Pancreas (tissue), 10 donors: ENCODE data around the gene UBASH3A. TPM values are rescaled to one million over a fixed set of nuclear protein-coding genes. Genes with fewer than 3 reads are reported as not detected.
A peak's percentile ranks its signal among the peaks of the same experiment; 100 is the strongest.

Experiments used
- ATAC-seq, 4 donors: fragments of 200-7000 bp; cut with Tn5 transposase; one replicate each; pipeline versions ENCODE4 v1.8.0 to v1.9.1; 2020; ENCODE audit warnings: mild to moderate bottlenecking in 4 of 4, moderate library complexity in 4 of 4
- DNase-seq, 6 donors: peaks; one replicate each; pipeline ENCODE4 v3.0.0-alpha.2; 2020
- FAIRE-seq: peaks from 2 replicates; lab custom pipeline; 2012; peaks lifted over from hg19 to GRCh38; lab: Jason Lieb, UNC
- H3K27ac ChIP-seq, 4 donors: fragments of 200-600 bp; sonication (generic); 1 replicate in 3 of 4; 2 replicates in 1 of 4; pipeline versions ENCODE4 v1.5.0 to v1.8.0; 2020
- H3K27me3 ChIP-seq, 4 donors: fragments of 200-600 bp; one replicate each; pipeline ENCODE4 v1.8.0; 2021
- H3K36me3 ChIP-seq, 3 donors: fragments of 200-600 bp; sonication (generic) in 1 of 3; one replicate each; pipeline versions ENCODE4 v1.5.0 to v1.8.0; 2020 to 2021
- H3K4me1 ChIP-seq, 3 donors: fragments of 200-600 bp; one replicate each; pipeline ENCODE4 v1.8.0; 2021
- H3K4me3 ChIP-seq, 4 donors: fragments of 200-600 bp; sonication (generic) in 2 of 4; one replicate each; pipeline versions ENCODE4 v1.5.0 to v1.8.0; 2020 to 2021
- H3K9me3 ChIP-seq, 4 donors: fragments of 200-600 bp; one replicate each; pipeline ENCODE4 v1.8.0; 2021
- CTCF ChIP-seq, 4 donors: fragments of 200-600 bp; sonication (generic) in 3 of 4; IDR thresholded peaks; one replicate each; pipeline versions ENCODE4 v1.5.0 to v1.8.0; 2021; ENCODE audit warnings: antibody characterized with exemption in 4 of 4
- WGBS, 2 donors: extraction: QIAGEN DNeasy Blood & Tissue Kit; methylation state at CpG; one replicate each; pipeline ENCODE4 v1.1.7; 2013; 5-methylcytosine and 5-hydroxymethylcytosine counted together
- intact Hi-C, 3 donors: fragments of 100-400 bp; cut with DNase I; formaldehyde crosslinking; loops; one replicate each; pipeline versions ENCODE4 v1.11.1 to v1.14.2; 2022
- polyA plus RNA-seq, 2 donors: library from polyadenylated mRNA; stranded (reverse); fragments of 200-250 nt; gene quantifications; one replicate each; pipeline ENCODE4 v1.2.3, GENCODE V29; 2013
- total RNA-seq, 6 donors: library from RNA; stranded (reverse); fragmentation: NEBNext Ultra II Directional in 4 of 6; extraction: Animal tissue kit (Norgen Biotek cat#: 25700) in 4 of 6; gene quantifications; one replicate each; pipeline versions ENCODE4 v1.2.1 to v1.2.4, GENCODE V29; 2021 to 2023
- donor health status: healthy with polysubstance abuse.
- donor health status: DM: no; HTN: no; CAD: no; lungs with moderate emphysema.
- donor health status: DM: no; HTN: no; CAD: no.
- donor health status: control.
- donor health status: control.
- donor health status: Bipolar disorder and iron deficiency.
- donor health status: DM: yes; HTN: yes; CAD: no.
- donor health status: DM: no; HTN: no; CAD: no.
- donor health status: DM: no; HTN: no; CAD: no.
- donor health status: DM: yes; HTN: yes; CAD: no.

The UBASH3A gene
- total and polyA plus RNA-seq, 8 donors = 0.15 to 0.40 (median 0.32) TPM; not detected in 1

GRCh38 chr21:42390193-42390592, 13.5 kb upstream of the UBASH3A start:
- no peak for DNase-seq
- Histone ChIP-seq H3K36me3 (no peaks in the 10 kb centered on the region), H3K27me3 (no peaks in the 10 kb centered on the region), H3K4me3 (no peak overlapping the region), H3K27ac (peak overlapping the region; percentile 58 to 81 (median 72)), H3K9me3 (no peaks in the 10 kb centered on the region), H3K4me1 (no peaks in the 10 kb centered on the region)
- no peak for ATAC-seq
- FAIRE-seq = no peak
- WGBS, 2 donors = 74 to 83% methylated on average over 5 of the region's 5 CpGs
- TF ChIP-seq CTCF (IDR thresholded peaks at IDR 0.05) = no peak
- intact Hi-C loops = no loop called here

DNA sequence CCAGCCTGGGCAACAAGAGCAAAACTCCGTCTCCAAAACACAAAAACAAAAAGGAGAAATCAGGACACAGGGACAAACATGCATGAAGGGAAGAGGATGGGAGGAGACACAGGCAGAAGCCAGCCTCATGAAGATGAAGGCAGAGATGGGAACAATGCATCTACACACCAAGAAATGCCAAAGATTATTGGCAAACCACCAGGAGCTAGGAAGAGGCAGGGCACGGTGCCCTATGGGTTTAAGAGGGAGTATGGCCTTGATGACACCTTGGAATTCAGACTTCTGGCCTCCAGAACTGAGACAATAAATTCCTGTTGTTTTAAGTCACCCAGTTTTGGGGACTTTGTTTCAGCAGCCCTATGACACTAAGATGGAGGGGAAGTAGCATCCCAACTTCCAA, 13.0 kb upstream of the UBASH3A start:
- no peak for ATAC-seq
- peak in 1 of 6 donors; percentile 10 for DNase-seq
- Histone ChIP-seq H3K27ac (peak overlapping the region in 3 of 4 donors; percentile 68 to 81 (median 77)), H3K27me3 (no peaks in the 10 kb centered on the region), H3K4me3 (no peak overlapping the region), H3K4me1 (no peaks in the 10 kb centered on the region), H3K9me3 (no peaks in the 10 kb centered on the region), H3K36me3 (no peaks in the 10 kb centered on the region)
- no peak for FAIRE-seq
- 55 to 63% methylated on average over 2 of the region's 2 CpGs for WGBS, 2 donors
- TF ChIP-seq CTCF (IDR thresholded peaks at IDR 0.05) = no peak
- intact Hi-C loops = no loop called here

DNA sequence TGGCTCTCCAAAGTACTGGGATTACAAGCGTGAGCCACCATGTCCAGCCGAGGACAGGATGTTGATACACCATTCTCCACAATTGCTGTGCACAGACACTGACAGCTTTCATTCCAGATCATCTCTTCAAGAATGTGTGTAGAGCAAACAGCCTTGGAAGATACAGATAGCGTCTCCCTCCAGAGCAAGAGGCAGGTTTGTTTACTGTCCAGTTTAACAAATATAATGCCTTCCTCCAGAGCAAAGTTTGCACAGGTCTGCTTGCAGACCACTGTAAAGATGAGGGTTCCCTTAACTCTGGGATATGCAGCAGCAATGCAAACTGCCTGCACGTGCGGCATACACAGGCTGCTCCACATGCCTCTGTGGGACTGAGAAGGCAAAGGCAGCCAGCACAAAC, 12.4 kb upstream of the UBASH3A start:
- Histone ChIP-seq H3K27me3 (no peaks in the 10 kb centered on the region), H3K4me3 (no peak overlapping the region), H3K27ac (no peak overlapping the region), H3K9me3 (no peaks in the 10 kb centered on the region), H3K4me1 (no peaks in the 10 kb centered on the region), H3K36me3 (no peaks in the 10 kb centered on the region)
- ATAC-seq (no peak), FAIRE-seq (no peak), DNase-seq (peak in 1 of 6 donors; percentile 20)
- intact Hi-C loops = no loop called here
- no peak for TF ChIP-seq CTCF (IDR thresholded peaks at IDR 0.05)
- WGBS, 2 donors = 86 to 99% methylated on average over 5 of the region's 5 CpGs

GRCh38 chr21:42392731-42393442, 10.8 kb upstream of the UBASH3A start:
- Histone ChIP-seq H3K9me3 (no peaks in the 10 kb centered on the region), H3K4me3 (no peak overlapping the region), H3K27me3 (no peaks in the 10 kb centered on the region), H3K36me3 (no peaks in the 10 kb centered on the region), H3K27ac (no peak overlapping the region), H3K4me1 (no peaks in the 10 kb centered on the region)
- FAIRE-seq (no peak), DNase-seq (no peak), ATAC-seq (no peak)
- WGBS, 2 donors = 85 to 90% methylated on average over 17 of the region's 17 CpGs
- TF ChIP-seq CTCF (IDR thresholded peaks at IDR 0.05) = no peak
- intact Hi-C loops = no loop called here

- ATAC-seq = no peak
- intact Hi-C loops = no loop called here
- 58 to 65% methylated on average over 8 of the region's 8 CpGs for WGBS, 2 donors
- Histone ChIP-seq H3K4me3 (no peak overlapping the region), H3K36me3 (no peaks in the 10 kb centered on the region), H3K27ac (no peak overlapping the region), H3K4me1 (no peaks in the 10 kb centered on the region), H3K9me3 (no peaks in the 10 kb centered on the region), H3K27me3 (no peaks in the 10 kb centered on the region)
- TF ChIP-seq CTCF (IDR thresholded peaks at IDR 0.05) = no peak
- no peak for FAIRE-seq
- no peak for DNase-seq
These were observed 10.2 kb upstream of the UBASH3A start for GRCh38 chr21:42393443-42393950.
